ENCODE measurements around the gene RELB.

Gene RELB

GRCh38 chr19:45079911-45080370 is 78.7 kb downstream of the RELB start:
- no peak for DNase-seq
- ATAC-seq = no peak

GRCh38 chr19:45082170-45082569 is 80.9 kb downstream of the RELB start:
- DNase-seq (no peak), ATAC-seq (no peak)

- no peak for DNase-seq
- no peak for ATAC-seq
Observed at GRCh38 chr19:45086480-45086879, 85.2 kb downstream of the RELB start.

GRCh38 chr19:45087531-45087930 is 86.3 kb downstream of the RELB start:
- peak; percentile 61 for ATAC-seq
- DNase-seq = peak; percentile 50
